HTR-8/SVneo (cell line): ENCODE measurements around the gene P2RY8.

Experiments used
- DNase-seq: peaks from one replicate; pipeline ENCODE4 v3.0.0; 2011; ENCODE audit warnings: low spot score, mixed read lengths; ENCODE audit not compliant: insufficient read length
- FAIRE-seq: peaks from 2 replicates; lab custom pipeline; 2011; peaks lifted over from hg19 to GRCh38; lab: Jason Lieb, UNC

P2RY8 gene

GRCh38 chrX:1424147-1424851 is 112.7 kb downstream of the P2RY8 start:
- DNase-seq: no peak
- FAIRE-seq: peak; percentile 81

- FAIRE-seq (no peak), DNase-seq (no peak)
These were observed 113.8 kb downstream of the P2RY8 start for GRCh38 chrX:1423215-1423614.

- FAIRE-seq (no peak), DNase-seq (no peak)
These were observed 114.9 kb downstream of the P2RY8 start for GRCh38 chrX:1422135-1422465.

GRCh38 chrX:1421433-1422134 is 115.4 kb downstream of the P2RY8 start:
- no peak for DNase-seq
- FAIRE-seq: peak; percentile 55

GRCh38 chrX:1420371-1420770 is 116.6 kb downstream of the P2RY8 start:
- DNase-seq (no peak), FAIRE-seq (no peak)

GRCh38 chrX:1419545-1420355 is 117.2 kb downstream of the P2RY8 start:
- no peak for FAIRE-seq

GRCh38 chrX:1418901-1419544 is 118.0 kb downstream of the P2RY8 start:
- FAIRE-seq: no peak
- no peak for DNase-seq

More at GRCh38 chrX:1419545-1420355, 117.2 kb downstream of the P2RY8 start:
- no peak for DNase-seq

GRCh38 chrX:1417921-1418771 is 118.8 kb downstream of the P2RY8 start:
- FAIRE-seq: no peak
- DNase-seq: no peak

- no peak for DNase-seq
- FAIRE-seq: peak; percentile 13
These were observed 119.8 kb downstream of the P2RY8 start for GRCh38 chrX:1416965-1417760.

GRCh38 chrX:1416327-1416784 is 120.6 kb downstream of the P2RY8 start:
- FAIRE-seq: peak; percentile 93
- DNase-seq: no peak
